Nephron progenitor cell (in vitro differentiated cells): ENCODE results near the gene CEACAM21.

Experiments
- DNase-seq: peaks from one replicate; pipeline ENCODE4 v3.0.0; 2021
- H3K27ac Mint-ChIP-seq: 2 replicates; pipeline ENCODE4 v1.8.0; 2021; ENCODE audit warnings: mild to moderate bottlenecking, moderate library complexity, mixed read lengths
- H3K27me3 Mint-ChIP-seq: 2 replicates; pipeline ENCODE4 v1.8.0; 2021; ENCODE audit warnings: mild to moderate bottlenecking, low read depth, mixed read lengths; ENCODE audit not compliant: poor library complexity
- H3K36me3 Mint-ChIP-seq: 2 replicates; pipeline ENCODE4 v1.8.0; 2021; ENCODE audit warnings: low read depth, mixed read lengths
- H3K4me1 Mint-ChIP-seq: 2 replicates; pipeline ENCODE4 v1.8.0; 2021; ENCODE audit warnings: mixed read lengths
- H3K4me3 Mint-ChIP-seq: 2 replicates; pipeline ENCODE4 v1.8.0; 2021; ENCODE audit warnings: mild to moderate bottlenecking, moderate library complexity, mixed read lengths
- H3K9me3 Mint-ChIP-seq: 2 replicates; pipeline ENCODE4 v1.8.0; 2021; ENCODE audit warnings: mild to moderate bottlenecking, moderate library complexity, mixed read lengths
- CTCF ChIP-seq: fragments of 200-600 bp; sonication (generic); IDR thresholded peaks from 2 replicates; pipeline ENCODE4 v1.5.0; 2021; ENCODE audit warnings: antibody characterized with exemption

The CEACAM21 gene

GRCh38 chr19:41575998-41576397 lies at the start of gene CEACAM21:
TSS of gene CEACAM21 (plus strand) at chr19:41576166. CDS start at chr19:41576275, 109 bp downstream.
- H3K9me3 Mint-ChIP-seq, result peaks cover 70% of the 10 kb centered on the region

GRCh38 chr19:41527089-41527488 lies 48.9 kb upstream of the CEACAM21 start:
- no peak for DNase-seq
- H3K9me3 Mint-ChIP-seq, result peaks cover 70% of the 10 kb centered on the region
- H3K4me3 Mint-ChIP-seq, result no peak overlapping the region
- no peak for TF ChIP-seq CTCF
- H3K4me1 Mint-ChIP-seq, result no peaks in the 10 kb centered on the region
- no peak overlapping the region for H3K27ac Mint-ChIP-seq
- peaks cover 11% of the 10 kb centered on the region for H3K27me3 Mint-ChIP-seq
- no peaks in the 10 kb centered on the region for H3K36me3 Mint-ChIP-seq

More at GRCh38 chr19:41575998-41576397, at the start of gene CEACAM21:
- Mint-ChIP-seq H3K4me1 (no peaks in the 10 kb centered on the region), H3K27me3 (peaks cover 11% of the 10 kb centered on the region), H3K27ac (no peak within 1 kb of the TSS), H3K4me3 (no peak within 1 kb of the TSS), H3K36me3 (no peaks in the 10 kb centered on the region)
- TF ChIP-seq CTCF, result no peak
- DNase-seq, result no peak

- no peak for TF ChIP-seq CTCF
- H3K36me3 Mint-ChIP-seq, result no peaks in the 10 kb centered on the region
- H3K27ac Mint-ChIP-seq, result no peak overlapping the region
- DNase-seq, result no peak
- no peak overlapping the region for H3K4me3 Mint-ChIP-seq
- peaks cover 14% of the 10 kb centered on the region for H3K27me3 Mint-ChIP-seq
- peaks cover 62% of the 10 kb centered on the region for H3K9me3 Mint-ChIP-seq
- H3K4me1 Mint-ChIP-seq, result no peaks in the 10 kb centered on the region
Observed at GRCh38 chr19:41528106-41528505, 47.9 kb upstream of the CEACAM21 start.

- no peaks in the 10 kb centered on the region for H3K36me3 Mint-ChIP-seq
- no peak overlapping the region for H3K27ac Mint-ChIP-seq
- peaks cover 63% of the 10 kb centered on the region for H3K9me3 Mint-ChIP-seq
Observed at GRCh38 chr19:41529484-41530183, 46.3 kb upstream of the CEACAM21 start.

GRCh38 chr19:41530184-41530534 lies 45.8 kb upstream of the CEACAM21 start:
- H3K27me3 Mint-ChIP-seq, result peaks cover 14% of the 10 kb centered on the region
- no peaks in the 10 kb centered on the region for H3K36me3 Mint-ChIP-seq
- peak overlapping the region; percentile 44 for H3K27ac Mint-ChIP-seq
- H3K4me3 Mint-ChIP-seq, result no peak overlapping the region
- TF ChIP-seq CTCF, result no peak
- DNase-seq, result no peak
- peaks cover 62% of the 10 kb centered on the region for H3K9me3 Mint-ChIP-seq
- H3K4me1 Mint-ChIP-seq, result no peaks in the 10 kb centered on the region

More at GRCh38 chr19:41529484-41530183, 46.3 kb upstream of the CEACAM21 start:
- no peaks in the 10 kb centered on the region for H3K4me1 Mint-ChIP-seq
- H3K4me3 Mint-ChIP-seq, result no peak overlapping the region
- TF ChIP-seq CTCF, result no peak
- peaks cover 14% of the 10 kb centered on the region for H3K27me3 Mint-ChIP-seq
- DNase-seq, result no peak

- Mint-ChIP-seq H3K27ac (no peak overlapping the region), H3K4me1 (no peaks in the 10 kb centered on the region), H3K27me3 (peaks cover 14% of the 10 kb centered on the region), H3K36me3 (no peaks in the 10 kb centered on the region), H3K9me3 (peaks cover 61% of the 10 kb centered on the region), H3K4me3 (no peak overlapping the region)
- TF ChIP-seq CTCF, result no peak
- no peak for DNase-seq
Observed at GRCh38 chr19:41530761-41531301, 45.1 kb upstream of the CEACAM21 start.
